CD4-positive, alpha-beta T cell (primary cell): ENCODE measurements around the gene SIDT1. TPM values are rescaled to one million over a fixed set of nuclear protein-coding genes. Genes with fewer than 3 reads are reported as not detected.

ENCODE experiments used
- ATAC-seq: fragments of 200-7000 bp; cut with Tn5 transposase; one replicate; pipeline ENCODE4 v1.10.0; 2022; ENCODE audit warnings: mild to moderate bottlenecking; ENCODE audit not compliant: poor library complexity
- CTCF ChIA-PET: fragments of 350-600 bp; sonication (Branson Sonifier 250); formaldehyde crosslinking; loops from one replicate; lab custom pipeline; 2021; ENCODE audit warnings: antibody characterized with exemption, inconsistent platforms; lab: Charles Lee
- POLR2A ChIA-PET: fragments of 350-600 bp; sonication (Branson Sonifier 250); formaldehyde crosslinking; loops from one replicate; lab custom pipeline; 2021; ENCODE audit warnings: antibody characterized with exemption, inconsistent platforms; lab: Charles Lee
- DNase-seq, 14 experiments: peaks; one replicate each; pipeline ENCODE4 v3.0.0-alpha.2; 2013 to 2020; ENCODE audit warnings: mixed read lengths in 2 of 14
- H3K27ac ChIP-seq, 2 donors: one replicate each; pipeline versions ENCODE4 v1.5.1 to v1.7.0; 2013; ENCODE audit warnings: low read length in 2 of 2, low read depth in 1 of 2, mild to moderate bottlenecking in 1 of 2
- H3K27me3 ChIP-seq, 2 experiments: 1 replicate in 1 of 2; 2 replicates in 1 of 2; pipeline versions ENCODE4 v1.6.1 to v1.7.0; 2013; ENCODE audit warnings: low read length in 2 of 2, control low read depth in 1 of 2, mild to moderate bottlenecking in 1 of 2, moderate library complexity in 1 of 2; ENCODE audit not compliant: insufficient read depth in 2 of 2, control insufficient read depth in 1 of 2
- H3K36me3 ChIP-seq: one replicate; pipeline ENCODE4 v1.6.1; 2013; ENCODE audit warnings: low read length, control low read depth; ENCODE audit not compliant: insufficient read depth
- H3K4me1 ChIP-seq: one replicate; pipeline ENCODE4 v1.6.1; 2013; ENCODE audit warnings: low read length, control low read depth; ENCODE audit not compliant: insufficient read depth
- H3K4me3 ChIP-seq: one replicate; pipeline ENCODE4 v1.5.1; 2013; ENCODE audit warnings: mild to moderate bottlenecking, low read length, moderate library complexity
- H3K9me3 ChIP-seq, 2 experiments: 1 replicate in 1 of 2; 2 replicates in 1 of 2; pipeline versions ENCODE4 v1.6.1 to v1.7.0; 2013; ENCODE audit warnings: low read length in 2 of 2, mild to moderate bottlenecking in 2 of 2, control low read depth in 1 of 2, moderate library complexity in 1 of 2; ENCODE audit not compliant: control insufficient read depth in 1 of 2, insufficient read depth in 1 of 2
- H3K27ac Mint-ChIP-seq: one replicate; pipeline ENCODE4 v1.8.0; 2020; ENCODE audit warnings: mixed read lengths
- H3K27me3 Mint-ChIP-seq: one replicate; pipeline ENCODE4 v1.8.0; 2021; ENCODE audit warnings: mixed read lengths
- H3K36me3 Mint-ChIP-seq: one replicate; pipeline ENCODE4 v1.8.0; 2021; ENCODE audit warnings: low read depth, mixed read lengths
- H3K4me1 Mint-ChIP-seq: one replicate; pipeline ENCODE4 v1.8.0; 2021; ENCODE audit warnings: low read depth, mixed read lengths
- H3K4me3 Mint-ChIP-seq: one replicate; pipeline ENCODE4 v1.8.0; 2020; ENCODE audit warnings: mild to moderate bottlenecking, mixed read lengths
- H3K9me3 Mint-ChIP-seq: one replicate; pipeline ENCODE4 v1.8.0; 2020; ENCODE audit warnings: mixed read lengths
- intact Hi-C, 2 experiments: fragments of 100-400 bp; cut with DNase I in 1 of 2; cut with micrococcal nuclease in 1 of 2; formaldehyde crosslinking; loops; one replicate each; pipeline versions ENCODE4 v1.15.1 to v1.9.0; 2023 to 2025; cut with DNase I, micrococcal nuclease
- total RNA-seq, 174 experiments: library from RNA in 2 of 174; stranded (reverse) in 2 of 174; gene quantifications; one replicate each; pipeline ENCODE4 v1.2.3 and lab custom pipeline; 2021 to 2026
- TF ChIP-seq, protein P1 (sequence below): fragments of 200-600 bp; IDR thresholded peaks from one replicate; pipeline ENCODE4 v1.8.0; 2022; ENCODE audit warnings: antibody characterized with exemption, mild to moderate bottlenecking

The SIDT1 gene
- total RNA-seq, 2 experiments from 2014 or later, result 28.8 to 37.3 TPM

DNA sequence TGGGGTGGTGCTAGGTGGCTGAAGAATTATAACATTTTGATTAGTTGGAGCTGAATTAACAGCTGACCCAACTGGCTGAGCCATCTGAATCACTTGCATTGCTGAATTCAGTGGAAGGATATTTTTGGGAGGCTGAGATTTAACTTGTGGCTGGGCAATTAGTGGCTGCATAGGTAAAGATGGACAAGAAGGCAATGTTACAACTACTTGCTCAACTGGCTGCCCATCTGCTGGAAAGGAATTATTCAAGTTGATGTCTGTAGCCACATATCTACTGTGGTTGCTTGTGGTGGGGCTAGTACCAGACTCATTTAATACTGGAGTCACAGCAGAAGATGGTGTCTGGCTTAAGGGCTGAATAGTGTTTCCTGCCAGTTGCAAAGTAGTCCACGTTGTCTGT lies 127.6 kb downstream of the SIDT1 start:
- no peak overlapping the region for H3K27ac ChIP-seq
- peaks cover 72% of the 10 kb centered on the region for H3K36me3 ChIP-seq
- H3K4me1 ChIP-seq, result no peaks in the 10 kb centered on the region
- H3K4me3 ChIP-seq, result no peak overlapping the region
- no peak for DNase-seq
- H3K9me3 ChIP-seq, result no peaks in the 10 kb centered on the region
- TF ChIP-seq, protein P1, sequence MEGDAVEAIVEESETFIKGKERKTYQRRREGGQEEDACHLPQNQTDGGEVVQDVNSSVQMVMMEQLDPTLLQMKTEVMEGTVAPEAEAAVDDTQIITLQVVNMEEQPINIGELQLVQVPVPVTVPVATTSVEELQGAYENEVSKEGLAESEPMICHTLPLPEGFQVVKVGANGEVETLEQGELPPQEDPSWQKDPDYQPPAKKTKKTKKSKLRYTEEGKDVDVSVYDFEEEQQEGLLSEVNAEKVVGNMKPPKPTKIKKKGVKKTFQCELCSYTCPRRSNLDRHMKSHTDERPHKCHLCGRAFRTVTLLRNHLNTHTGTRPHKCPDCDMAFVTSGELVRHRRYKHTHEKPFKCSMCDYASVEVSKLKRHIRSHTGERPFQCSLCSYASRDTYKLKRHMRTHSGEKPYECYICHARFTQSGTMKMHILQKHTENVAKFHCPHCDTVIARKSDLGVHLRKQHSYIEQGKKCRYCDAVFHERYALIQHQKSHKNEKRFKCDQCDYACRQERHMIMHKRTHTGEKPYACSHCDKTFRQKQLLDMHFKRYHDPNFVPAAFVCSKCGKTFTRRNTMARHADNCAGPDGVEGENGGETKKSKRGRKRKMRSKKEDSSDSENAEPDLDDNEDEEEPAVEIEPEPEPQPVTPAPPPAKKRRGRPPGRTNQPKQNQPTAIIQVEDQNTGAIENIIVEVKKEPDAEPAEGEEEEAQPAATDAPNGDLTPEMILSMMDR, result no peak
- no peak for ATAC-seq
- H3K4me1 Mint-ChIP-seq, result peaks cover 4% of the 10 kb centered on the region
- ChIA-PET CTCF (no interaction called here), POLR2A (no interaction called here)
- H3K27me3 ChIP-seq, result no peaks in the 10 kb centered on the region
- H3K9me3 Mint-ChIP-seq, result no peaks in the 10 kb centered on the region
- intact Hi-C loops, result no loop called here
- peaks cover 99% of the 10 kb centered on the region for H3K36me3 Mint-ChIP-seq
- H3K27ac Mint-ChIP-seq, result no peak overlapping the region
- no peak overlapping the region for H3K4me3 Mint-ChIP-seq
- H3K27me3 Mint-ChIP-seq, result no peaks in the 10 kb centered on the region

DNA sequence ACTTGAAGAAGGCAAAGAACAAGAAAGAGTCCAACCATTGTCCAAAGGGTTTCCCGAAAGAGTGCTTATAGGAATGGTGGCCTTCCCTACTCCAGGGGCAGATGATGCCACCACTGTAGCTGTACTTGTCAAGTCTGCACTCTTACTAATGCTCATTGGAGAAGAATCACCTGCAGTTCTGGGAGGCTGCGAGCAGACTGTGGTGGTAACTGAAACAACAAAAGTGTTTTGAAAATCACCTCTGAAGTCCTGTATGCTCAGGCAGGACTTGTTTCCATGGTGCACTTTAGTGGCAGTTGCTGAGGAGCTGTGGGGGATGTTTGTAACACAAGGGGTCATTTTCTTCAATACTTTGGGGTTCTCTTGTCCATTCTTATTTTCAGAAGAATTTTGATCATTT lies 128.1 kb downstream of the SIDT1 start:
- CTCF ChIA-PET, result no interaction called here
- H3K4me1 Mint-ChIP-seq, result peaks cover 6% of the 10 kb centered on the region
- peaks cover 77% of the 10 kb centered on the region for H3K36me3 ChIP-seq
- ATAC-seq, result no peak
- intact Hi-C loops, result no loop called here
- no peaks in the 10 kb centered on the region for H3K27me3 Mint-ChIP-seq
- DNase-seq, result no peak
- no peak overlapping the region for H3K4me3 Mint-ChIP-seq
- no peaks in the 10 kb centered on the region for H3K27me3 ChIP-seq
- H3K4me1 ChIP-seq, result no peaks in the 10 kb centered on the region
- H3K9me3 Mint-ChIP-seq, result no peaks in the 10 kb centered on the region
- TF ChIP-seq, protein P1, result no peak
- H3K4me3 ChIP-seq, result no peak overlapping the region
- H3K27ac ChIP-seq, result no peak overlapping the region
- H3K36me3 Mint-ChIP-seq, result peaks cover 99% of the 10 kb centered on the region
- no peaks in the 10 kb centered on the region for H3K9me3 ChIP-seq
- POLR2A ChIA-PET, result no interaction called here
- H3K27ac Mint-ChIP-seq, result no peak overlapping the region

DNA sequence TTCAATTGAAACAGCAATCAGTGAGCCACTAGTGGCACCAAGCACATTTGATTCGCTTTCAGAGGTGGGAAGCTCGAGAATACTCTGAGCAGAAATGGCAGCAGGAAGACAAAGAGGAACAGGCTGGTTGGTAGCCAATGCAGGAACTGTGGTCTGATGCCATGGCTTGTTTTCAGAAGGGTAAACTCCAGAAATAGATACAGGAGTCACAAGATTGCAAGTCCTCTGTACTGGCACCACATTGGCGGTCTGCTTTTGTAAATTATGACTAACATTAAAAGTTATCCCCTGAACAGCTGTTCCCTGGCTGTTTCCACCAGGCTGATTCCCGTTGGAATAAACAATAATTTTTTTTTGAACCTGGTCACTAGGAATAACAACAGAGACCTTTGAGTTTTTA lies 128.5 kb downstream of the SIDT1 start:
- TF ChIP-seq, protein P1, result no peak
- H3K36me3 ChIP-seq, result peaks cover 75% of the 10 kb centered on the region
- Mint-ChIP-seq H3K27ac (no peak overlapping the region), H3K4me3 (no peak overlapping the region), H3K27me3 (no peaks in the 10 kb centered on the region), H3K9me3 (no peaks in the 10 kb centered on the region), H3K36me3 (peaks cover 97% of the 10 kb centered on the region), H3K4me1 (peaks cover 6% of the 10 kb centered on the region)
- intact Hi-C loops, result no loop called here
- DNase-seq (no peak), ATAC-seq (no peak)
- CTCF ChIA-PET, result no interaction called here
- no peak overlapping the region for H3K4me3 ChIP-seq
- POLR2A ChIA-PET, result interaction anchor here (0.7 kb wide), 1 partner anchor 1297 kb away, joined by 3 read pairs; no protein-coding TSS in a partner anchor
- H3K27me3 ChIP-seq, result no peaks in the 10 kb centered on the region
- H3K9me3 ChIP-seq, result no peaks in the 10 kb centered on the region
- H3K27ac ChIP-seq, result no peak overlapping the region
- no peaks in the 10 kb centered on the region for H3K4me1 ChIP-seq
